ENCODE measurements around the gene TDP2. TPM values are rescaled to one million over a fixed set of nuclear protein-coding genes. Genes with fewer than 3 reads are reported as not detected.

The TDP2 gene
- polyA plus RNA-seq, 1 experiment: 46.6 TPM

DNA sequence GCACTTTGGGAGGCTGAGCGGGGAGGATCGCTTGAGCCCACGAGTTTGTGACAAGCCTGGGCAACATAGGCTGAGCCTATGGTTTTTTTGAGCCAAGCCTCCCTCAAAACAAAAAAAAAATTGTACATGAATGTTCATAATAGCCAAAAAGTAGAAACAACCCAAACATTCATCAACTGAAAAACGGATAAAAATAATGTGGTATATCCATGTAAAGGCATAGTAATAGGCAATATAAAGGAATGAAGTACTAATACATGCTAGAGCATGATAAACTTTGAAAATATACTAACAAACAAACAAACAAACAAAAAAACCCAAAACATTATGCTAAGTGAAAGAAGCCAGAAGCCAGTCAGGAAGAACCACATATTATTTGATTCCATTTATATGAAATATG lies 56.0 kb downstream of the TDP2 start:
- ChIA-PET POLR2A (no interaction called here), CTCF (no interaction called here)
- Histone ChIP-seq H3K9me3 (ENCODE audit: control insufficient read depth, insufficient read depth, low read length) (no peaks in the 10 kb centered on the region), H3K27ac (ENCODE audit: low read depth, low read length) (no peak overlapping the region), H3K4me3 (ENCODE audit: low read depth, low read length) (no peak overlapping the region), H3K27me3 (ENCODE audit: control insufficient read depth, insufficient read depth, low read length) (no peaks in the 10 kb centered on the region)
- DNase-seq (ENCODE audit: low read depth, low spot score): no peak
- TF ChIP-seq, protein P1, sequence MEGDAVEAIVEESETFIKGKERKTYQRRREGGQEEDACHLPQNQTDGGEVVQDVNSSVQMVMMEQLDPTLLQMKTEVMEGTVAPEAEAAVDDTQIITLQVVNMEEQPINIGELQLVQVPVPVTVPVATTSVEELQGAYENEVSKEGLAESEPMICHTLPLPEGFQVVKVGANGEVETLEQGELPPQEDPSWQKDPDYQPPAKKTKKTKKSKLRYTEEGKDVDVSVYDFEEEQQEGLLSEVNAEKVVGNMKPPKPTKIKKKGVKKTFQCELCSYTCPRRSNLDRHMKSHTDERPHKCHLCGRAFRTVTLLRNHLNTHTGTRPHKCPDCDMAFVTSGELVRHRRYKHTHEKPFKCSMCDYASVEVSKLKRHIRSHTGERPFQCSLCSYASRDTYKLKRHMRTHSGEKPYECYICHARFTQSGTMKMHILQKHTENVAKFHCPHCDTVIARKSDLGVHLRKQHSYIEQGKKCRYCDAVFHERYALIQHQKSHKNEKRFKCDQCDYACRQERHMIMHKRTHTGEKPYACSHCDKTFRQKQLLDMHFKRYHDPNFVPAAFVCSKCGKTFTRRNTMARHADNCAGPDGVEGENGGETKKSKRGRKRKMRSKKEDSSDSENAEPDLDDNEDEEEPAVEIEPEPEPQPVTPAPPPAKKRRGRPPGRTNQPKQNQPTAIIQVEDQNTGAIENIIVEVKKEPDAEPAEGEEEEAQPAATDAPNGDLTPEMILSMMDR (IDR thresholded peaks at IDR 0.05; ENCODE audit: low read depth, low read length): no peak

DNA sequence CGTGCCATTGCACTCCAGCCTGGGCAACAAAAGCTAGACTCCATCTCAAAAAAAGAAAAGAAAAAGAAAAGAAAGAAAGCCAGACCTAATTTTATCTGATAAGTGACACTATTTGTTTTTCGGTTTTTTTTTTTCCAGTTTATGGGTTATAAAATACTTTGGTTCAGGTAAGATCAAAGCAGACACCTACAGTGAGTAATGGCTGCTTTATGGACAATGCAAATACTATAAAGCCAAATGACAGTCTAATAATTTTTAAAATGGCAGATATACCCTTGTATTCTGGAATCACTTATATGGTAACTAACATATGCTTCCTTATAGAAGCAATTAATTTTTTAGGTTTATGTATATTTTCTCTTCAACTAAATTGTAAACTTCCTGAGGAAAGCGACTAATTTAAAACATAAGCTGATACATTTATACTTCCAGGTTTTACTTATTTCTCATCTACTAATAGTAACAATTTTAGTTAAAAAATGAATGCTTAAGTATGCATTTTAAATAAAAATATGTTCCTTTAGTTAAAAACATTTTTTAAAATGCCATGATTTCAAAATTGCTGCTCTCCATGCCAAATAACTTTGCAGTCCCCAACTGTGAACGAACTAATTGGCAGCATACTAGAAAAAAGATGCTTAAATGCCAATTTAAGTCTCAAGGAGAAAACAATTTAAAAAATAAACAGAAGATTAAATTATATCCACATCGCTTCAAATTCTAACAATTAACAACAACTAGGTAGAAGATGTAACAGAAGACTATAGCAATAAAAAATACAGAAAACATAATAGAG lies 59.2 kb downstream of the TDP2 start:
- no peak for DNase-seq (ENCODE audit: low read depth, low spot score)
- POLR2A ChIA-PET: no interaction called here
- TF ChIP-seq, protein P1 (IDR thresholded peaks at IDR 0.05; ENCODE audit: low read depth, low read length): no peak
- no peak overlapping the region for H3K27ac ChIP-seq (ENCODE audit: low read depth, low read length)
- no peaks in the 10 kb centered on the region for H3K9me3 ChIP-seq (ENCODE audit: control insufficient read depth, insufficient read depth, low read length)
- H3K4me3 ChIP-seq (ENCODE audit: low read depth, low read length): no peak overlapping the region
- no peaks in the 10 kb centered on the region for H3K27me3 ChIP-seq (ENCODE audit: control insufficient read depth, insufficient read depth, low read length)
- CTCF ChIA-PET: interaction anchor here (0.6 to 1.2 kb wide), 3 partner anchors 23 to 131 kb away, joined by 3 to 11 read pairs (median 4); no protein-coding TSS in a partner anchor

DNA sequence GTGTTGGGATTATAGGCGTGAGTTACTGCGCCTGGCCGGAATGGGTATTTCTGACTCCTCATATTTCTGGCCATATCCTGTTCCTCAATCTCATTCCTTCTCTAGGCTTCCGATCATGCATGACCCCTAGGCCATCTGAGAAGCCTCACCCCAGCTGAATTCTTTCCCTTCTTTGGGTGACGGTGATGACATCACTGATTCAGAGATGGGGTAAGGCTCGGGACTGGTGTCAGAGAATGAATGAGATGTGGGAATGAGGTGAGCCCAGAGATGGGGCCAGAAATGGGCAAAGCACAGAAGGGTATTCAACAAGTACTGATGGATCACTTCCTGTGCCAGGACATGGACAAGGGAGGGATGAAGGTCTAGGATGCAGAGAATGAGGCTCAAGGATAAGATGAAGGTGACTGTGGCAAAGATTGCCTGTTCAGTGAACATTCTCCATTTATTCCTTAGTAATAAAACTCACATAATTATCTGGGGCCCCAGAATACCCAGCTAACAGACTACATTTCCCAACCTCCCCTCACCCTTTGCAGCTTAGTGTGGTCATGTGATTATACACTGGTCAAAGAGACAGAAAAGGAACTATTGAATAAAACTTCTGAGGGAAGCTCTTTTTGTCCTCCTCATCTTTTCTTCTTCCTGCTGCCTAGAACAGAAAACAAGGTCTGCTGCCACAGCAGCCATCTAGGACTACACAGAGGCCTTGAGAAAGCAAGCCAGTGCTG lies 60.3 kb downstream of the TDP2 start:
- TF ChIP-seq, protein P1 (IDR thresholded peaks at IDR 0.05; ENCODE audit: low read depth, low read length): no peak
- H3K9me3 ChIP-seq (ENCODE audit: control insufficient read depth, insufficient read depth, low read length): no peaks in the 10 kb centered on the region
- CTCF ChIA-PET: interaction anchor here (0.6 to 1.2 kb wide), 3 partner anchors 22 to 132 kb away, joined by 3 to 11 read pairs (median 4); no protein-coding TSS in a partner anchor
- no peaks in the 10 kb centered on the region for H3K27me3 ChIP-seq (ENCODE audit: control insufficient read depth, insufficient read depth, low read length)
- POLR2A ChIA-PET: no interaction called here
- DNase-seq (ENCODE audit: low read depth, low spot score): no peak
- H3K4me3 ChIP-seq (ENCODE audit: low read depth, low read length): no peak overlapping the region
- no peak overlapping the region for H3K27ac ChIP-seq (ENCODE audit: low read depth, low read length)

DNA sequence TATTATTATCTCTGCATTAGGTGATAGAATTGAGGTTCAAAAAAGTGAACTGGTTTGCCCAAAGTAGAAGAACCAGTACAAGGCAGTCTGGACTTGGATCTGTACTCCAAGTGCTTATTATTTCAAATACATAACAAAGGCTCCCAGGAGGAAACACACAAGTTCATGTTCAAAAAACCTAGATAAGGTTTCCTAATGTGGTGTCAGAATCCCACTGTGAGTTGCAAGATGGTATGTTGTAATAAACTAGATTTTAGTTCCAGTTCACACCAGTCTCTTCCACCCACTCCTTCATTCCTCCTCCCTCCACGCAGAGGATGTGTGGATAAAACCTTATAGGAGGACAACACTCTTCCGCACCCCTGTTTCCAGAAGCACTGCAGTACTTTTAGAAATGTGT lies 63.5 kb downstream of the TDP2 start:
- no peaks in the 10 kb centered on the region for H3K9me3 ChIP-seq (ENCODE audit: control insufficient read depth, insufficient read depth, low read length)
- H3K27me3 ChIP-seq (ENCODE audit: control insufficient read depth, insufficient read depth, low read length): no peaks in the 10 kb centered on the region
- ChIA-PET CTCF (no interaction called here), POLR2A (no interaction called here)
- TF ChIP-seq, protein P1 (IDR thresholded peaks at IDR 0.05; ENCODE audit: low read depth, low read length): no peak
- H3K27ac ChIP-seq (ENCODE audit: low read depth, low read length): no peak overlapping the region
- no peak overlapping the region for H3K4me3 ChIP-seq (ENCODE audit: low read depth, low read length)
- DNase-seq (ENCODE audit: low read depth, low spot score): no peak

DNA sequence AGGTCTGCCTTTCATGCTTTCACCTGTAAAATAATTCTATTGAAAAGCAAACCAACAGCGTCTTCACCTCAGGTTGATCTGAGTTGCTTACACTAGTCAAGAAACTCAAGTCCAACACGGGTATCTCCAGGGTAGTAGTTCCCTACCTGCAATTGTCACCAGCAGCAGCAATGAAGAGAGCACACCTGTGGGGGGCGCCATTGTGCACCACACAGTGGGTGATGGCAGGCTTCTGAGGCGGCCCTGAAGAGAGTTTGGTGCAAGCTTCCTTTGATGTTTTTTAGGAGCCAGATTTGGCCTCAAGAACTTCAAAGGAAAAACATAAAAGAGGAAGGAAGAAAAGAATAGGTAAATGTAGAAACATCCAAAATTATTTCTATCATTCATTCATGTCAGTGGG lies 65.8 kb downstream of the TDP2 start:
- Histone ChIP-seq H3K27ac (ENCODE audit: low read depth, low read length) (no peak overlapping the region), H3K4me3 (ENCODE audit: low read depth, low read length) (no peak overlapping the region), H3K9me3 (ENCODE audit: control insufficient read depth, insufficient read depth, low read length) (no peaks in the 10 kb centered on the region), H3K27me3 (ENCODE audit: control insufficient read depth, insufficient read depth, low read length) (no peaks in the 10 kb centered on the region)
- POLR2A ChIA-PET: no interaction called here
- DNase-seq (ENCODE audit: low read depth, low spot score): no peak
- CTCF ChIA-PET: interaction anchor here (0.6 to 0.8 kb wide), 2 partner anchors 16 to 17 kb away, joined by 3 to 4 read pairs; no protein-coding TSS in a partner anchor
- TF ChIP-seq, protein P1 (IDR thresholded peaks at IDR 0.05; ENCODE audit: low read depth, low read length): no peak
